WTC11 (cell line): ENCODE data around the gene PCBP3. TPM values are rescaled to one million over a fixed set of nuclear protein-coding genes. Genes with fewer than 3 reads are reported as not detected.

ENCODE experiments used
- ATAC-seq: fragments of 200-7000 bp; cut with Tn5 transposase; 2 replicates; pipeline ENCODE4 v1.10.0; 2021; ENCODE audit warnings: mild to moderate bottlenecking, moderate library complexity
- CTCF ChIA-PET: fragments of 300-600 bp; sonication (Branson Sonifier 250); formaldehyde crosslinking; loops from one replicate; lab custom pipeline; 2021; ENCODE audit warnings: antibody characterized with exemption; lab: Charles Lee
- POLR2A ChIA-PET: fragments of 350-600 bp; sonication (Branson Sonifier 250); formaldehyde crosslinking; loops from one replicate; lab custom pipeline; 2021; ENCODE audit warnings: antibody characterized with exemption; lab: Charles Lee
- DNase-seq: peaks from one replicate; pipeline ENCODE4 v3.0.0; 2021; ENCODE audit warnings: low spot score
- H3K27ac Mint-ChIP-seq: 2 replicates; pipeline ENCODE4 v1.8.0; 2021; ENCODE audit warnings: mixed read lengths
- H3K27me3 Mint-ChIP-seq: 2 replicates; pipeline ENCODE4 v1.8.0; 2021; ENCODE audit warnings: low read depth, mild to moderate bottlenecking, moderate library complexity, mixed read lengths
- H3K36me3 Mint-ChIP-seq: 2 replicates; pipeline ENCODE4 v1.8.0; 2021; ENCODE audit warnings: mixed read lengths
- H3K4me1 Mint-ChIP-seq: 2 replicates; pipeline ENCODE4 v1.8.0; 2022; ENCODE audit warnings: mixed read lengths
- H3K4me3 Mint-ChIP-seq: 2 replicates; pipeline ENCODE4 v1.8.0; 2021; ENCODE audit warnings: mild to moderate bottlenecking, moderate library complexity, mixed read lengths
- H3K9me3 Mint-ChIP-seq: 2 replicates; pipeline ENCODE4 v1.8.0; 2021; ENCODE audit warnings: mixed read lengths
- CBFB ChIP-seq: sonication (generic); formaldehyde crosslinking; IDR thresholded peaks from 2 replicates; pipeline ENCODE4 v1.8.1; 2022; ENCODE audit warnings: mild to moderate bottlenecking, low read depth, missing genetic modification reagents
- CREM ChIP-seq: sonication (generic); formaldehyde crosslinking; IDR thresholded peaks from 2 replicates; pipeline ENCODE4 v1.8.1; 2022; ENCODE audit warnings: mild to moderate bottlenecking, missing genetic modification reagents, moderate library complexity
- FOXK1 ChIP-seq: sonication (generic); formaldehyde crosslinking; IDR thresholded peaks from 2 replicates; pipeline ENCODE4 v1.8.0; 2022; ENCODE audit warnings: mild to moderate bottlenecking, moderate library complexity, missing genetic modification reagents
- GTF2I ChIP-seq: fragments of 250-450 bp; sonication (Bioruptor Pico); conservative IDR thresholded peaks from 2 replicates; pipeline ENCODE4 v1.4.0; 2021; ENCODE audit warnings: mild to moderate bottlenecking
- IRF2 ChIP-seq: sonication (generic); formaldehyde crosslinking; IDR thresholded peaks from 2 replicates; pipeline ENCODE4 v1.8.0; 2022; ENCODE audit warnings: low read depth, missing genetic modification reagents, borderline replicate concordance
- MLX ChIP-seq: sonication (generic); formaldehyde crosslinking; IDR thresholded peaks from 2 replicates; pipeline ENCODE4 v1.8.1; 2023; ENCODE audit warnings: mild to moderate bottlenecking, missing genetic modification reagents, moderate library complexity
- NFATC4 ChIP-seq: fragments of 250-450 bp; sonication (Bioruptor Pico); IDR thresholded peaks from 2 replicates; pipeline ENCODE4 v1.9.0; 2021; ENCODE audit warnings: mild to moderate bottlenecking
- NFYB ChIP-seq: sonication (generic); formaldehyde crosslinking; conservative IDR thresholded peaks from 2 replicates; pipeline ENCODE4 v1.8.0; 2022; ENCODE audit warnings: low read depth, missing genetic modification reagents
- NR3C1 ChIP-seq: sonication (generic); formaldehyde crosslinking; conservative IDR thresholded peaks from 2 replicates; pipeline ENCODE4 v1.8.1; 2023; ENCODE audit warnings: low read depth, mild to moderate bottlenecking, missing genetic modification reagents
- OVOL2 ChIP-seq: fragments of 250-450 bp; sonication (Bioruptor Pico); IDR thresholded peaks from 2 replicates; pipeline ENCODE4 v1.9.0; 2021; ENCODE audit warnings: mild to moderate bottlenecking, borderline replicate concordance
- PRDM15 ChIP-seq: sonication (generic); formaldehyde crosslinking; IDR thresholded peaks from 2 replicates; pipeline ENCODE4 v1.8.0; 2022; ENCODE audit warnings: missing genetic modification reagents
- TEAD1 ChIP-seq: sonication (generic); formaldehyde crosslinking; IDR thresholded peaks from 2 replicates; pipeline ENCODE4 v1.8.0; 2022; ENCODE audit warnings: mild to moderate bottlenecking, missing genetic modification reagents
- TP53 ChIP-seq: sonication (generic); formaldehyde crosslinking; IDR thresholded peaks from 2 replicates; pipeline ENCODE4 v1.8.1; 2023; ENCODE audit warnings: mild to moderate bottlenecking, missing genetic modification reagents
- USF2 ChIP-seq: sonication (generic); formaldehyde crosslinking; IDR thresholded peaks from 2 replicates; pipeline ENCODE4 v1.8.1; 2023; ENCODE audit warnings: mild to moderate bottlenecking, missing genetic modification reagents, moderate library complexity
- ZNF232 ChIP-seq: sonication (generic); formaldehyde crosslinking; IDR thresholded peaks from 2 replicates; pipeline ENCODE4 v1.8.0; 2022; ENCODE audit warnings: mild to moderate bottlenecking, missing genetic modification reagents
- ZNF423 ChIP-seq: fragments of 250-450 bp; sonication (Bioruptor Pico); IDR thresholded peaks from 2 replicates; pipeline ENCODE4 v2.1.2; 2022; ENCODE audit warnings: mild to moderate bottlenecking, moderate library complexity
- ZSCAN18 ChIP-seq: fragments of 250-450 bp; sonication (Bioruptor Pico); IDR thresholded peaks from 2 replicates; pipeline ENCODE4 v2.1.2; 2022; ENCODE audit warnings: mild to moderate bottlenecking, moderate library complexity
- total RNA-seq: library from RNA; stranded (reverse); gene quantifications from 3 replicates; pipeline ENCODE4 v1.2.3, GENCODE V29; 2021
- TF ChIP-seq, protein P1 (sequence below): sonication (generic); formaldehyde crosslinking; IDR thresholded peaks from 2 replicates; pipeline ENCODE4 v1.8.1; 2023; ENCODE audit warnings: mild to moderate bottlenecking, missing genetic modification reagents
- TF ChIP-seq, protein P2 (sequence below): sonication (generic); formaldehyde crosslinking; IDR thresholded peaks from 2 replicates; pipeline ENCODE4 v1.8.0; 2022; ENCODE audit warnings: mild to moderate bottlenecking, missing genetic modification reagents

PCBP3 gene
- total RNA-seq, 1 experiment from 2014 or later, result 8.5 TPM

- Mint-ChIP-seq H3K9me3 (no peaks in the 10 kb centered on the region), H3K27ac (no peak overlapping the region), H3K36me3 (no peaks in the 10 kb centered on the region), H3K27me3 (no peaks in the 10 kb centered on the region; the same call in 1 of the 2 replicates), H3K4me1 (no peaks in the 10 kb centered on the region), H3K4me3 (no peak overlapping the region)
- DNase-seq, result no peak
- ChIA-PET POLR2A (no interaction called here), CTCF (no interaction called here)
- ATAC-seq, result no peak
- TF ChIP-seq CREM (CRISPR knock-in tag) (no peak), USF2 (CRISPR knock-in tag) (no peak), IRF2 (no peak), TP53 (CRISPR knock-in tag) (no peak), NFATC4 (CRISPR knock-in tag) (no peak), ZNF423 (CRISPR knock-in tag) (no peak), ZNF232 (CRISPR knock-in tag) (no peak), ZSCAN18 (no peak), GTF2I (CRISPR knock-in tag) (no peak), MLX (no peak), OVOL2 (no peak), FOXK1 (CRISPR knock-in tag) (no peak), PRDM15 (CRISPR knock-in tag) (no peak), CBFB (CRISPR knock-in tag) (no peak), NR3C1 (CRISPR knock-in tag) (no peak), TEAD1 (CRISPR knock-in tag) (no peak), NFYB (CRISPR knock-in tag) (no peak)
- TF ChIP-seq, protein P1, sequence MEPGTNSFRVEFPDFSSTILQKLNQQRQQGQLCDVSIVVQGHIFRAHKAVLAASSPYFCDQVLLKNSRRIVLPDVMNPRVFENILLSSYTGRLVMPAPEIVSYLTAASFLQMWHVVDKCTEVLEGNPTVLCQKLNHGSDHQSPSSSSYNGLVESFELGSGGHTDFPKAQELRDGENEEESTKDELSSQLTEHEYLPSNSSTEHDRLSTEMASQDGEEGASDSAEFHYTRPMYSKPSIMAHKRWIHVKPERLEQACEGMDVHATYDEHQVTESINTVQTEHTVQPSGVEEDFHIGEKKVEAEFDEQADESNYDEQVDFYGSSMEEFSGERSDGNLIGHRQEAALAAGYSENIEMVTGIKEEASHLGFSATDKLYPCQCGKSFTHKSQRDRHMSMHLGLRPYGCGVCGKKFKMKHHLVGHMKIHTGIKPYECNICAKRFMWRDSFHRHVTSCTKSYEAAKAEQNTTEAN (CRISPR knock-in tag), result no peak
- TF ChIP-seq, protein P2, sequence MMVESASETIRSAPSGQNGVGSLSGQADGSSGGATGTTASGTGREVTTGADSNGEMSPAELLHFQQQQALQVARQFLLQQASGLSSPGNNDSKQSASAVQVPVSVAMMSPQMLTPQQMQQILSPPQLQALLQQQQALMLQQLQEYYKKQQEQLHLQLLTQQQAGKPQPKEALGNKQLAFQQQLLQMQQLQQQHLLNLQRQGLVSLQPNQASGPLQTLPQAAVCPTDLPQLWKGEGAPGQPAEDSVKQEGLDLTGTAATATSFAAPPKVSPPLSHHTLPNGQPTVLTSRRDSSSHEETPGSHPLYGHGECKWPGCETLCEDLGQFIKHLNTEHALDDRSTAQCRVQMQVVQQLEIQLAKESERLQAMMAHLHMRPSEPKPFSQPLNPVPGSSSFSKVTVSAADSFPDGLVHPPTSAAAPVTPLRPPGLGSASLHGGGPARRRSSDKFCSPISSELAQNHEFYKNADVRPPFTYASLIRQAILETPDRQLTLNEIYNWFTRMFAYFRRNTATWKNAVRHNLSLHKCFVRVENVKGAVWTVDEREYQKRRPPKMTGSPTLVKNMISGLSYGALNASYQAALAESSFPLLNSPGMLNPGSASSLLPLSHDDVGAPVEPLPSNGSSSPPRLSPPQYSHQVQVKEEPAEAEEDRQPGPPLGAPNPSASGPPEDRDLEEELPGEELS (CRISPR knock-in tag), result no peak
Observed at GRCh38 chr21:45898028-45898350, 254.5 kb downstream of the PCBP3 start.
